Endothelial cell of hepatic sinusoid (primary cell): ENCODE results near the gene FAH.

Source experiments
- in situ Hi-C: cut with HindIII; loops from 2 replicates; pipeline ENCODE4 v1.10.0; 2017; ENCODE audit warnings: low sequenced_read_pairs

FAH gene

GRCh38 chr15:80231371-80231770, 78.6 kb downstream of the FAH start:
- in situ Hi-C loops: no loop called here

DNA sequence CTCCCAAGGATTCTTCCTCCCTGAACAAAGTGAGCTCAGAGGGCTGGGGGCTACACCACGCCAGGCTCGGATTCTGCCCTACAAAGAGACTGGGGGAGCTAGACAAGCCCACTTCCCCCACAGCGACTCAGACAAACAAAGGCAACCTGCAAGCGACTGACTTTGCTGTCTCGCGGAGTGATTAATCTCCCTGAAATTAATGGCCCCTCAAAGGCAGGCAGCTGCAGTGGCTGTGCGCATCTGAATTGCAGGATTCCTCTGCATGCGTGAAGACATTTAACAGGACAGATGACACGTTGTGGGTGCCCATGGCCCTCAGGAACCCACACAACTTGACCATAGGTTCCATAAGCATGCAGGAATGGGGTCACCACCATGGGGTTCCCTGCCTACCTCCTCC, 80.8 kb downstream of the FAH start:
- in situ Hi-C loops: no loop called here

- in situ Hi-C loops: no loop called here
Observed at GRCh38 chr15:80234883-80235282, 82.1 kb downstream of the FAH start.
